GM23338 (cell line): Measurements from ENCODE around the gene DRICH1. TPM values are rescaled to one million over a fixed set of nuclear protein-coding genes. Genes with fewer than 3 reads are reported as not detected.

Source experiments
- ATAC-seq: fragments of 200-7000 bp; cut with Tn5 transposase; 3 replicates; pipeline ENCODE4 v1.9.1; 2020
- DNase-seq: peaks from one replicate; pipeline ENCODE4 v3.0.0-alpha.2; 2015; ENCODE audit warnings: low spot score
- H2AFZ ChIP-seq: fragments of 200-600 bp; sonication (generic); 2 replicates; pipeline ENCODE4 v1.8.0; 2016; ENCODE audit warnings: antibody characterized with exemption, mild to moderate bottlenecking, moderate library complexity
- H3F3A ChIP-seq: fragments of 200-600 bp; sonication (generic); replicated peaks from 2 replicates; pipeline ENCODE4 v1.8.0; 2017; ENCODE audit warnings: antibody characterized with exemption, mixed run types, low read depth
- H3K27ac ChIP-seq: fragments of 200-600 bp; sonication (generic); 2 replicates; pipeline ENCODE4 v1.6.1; 2016; ENCODE audit warnings: low read depth
- H3K27me3 ChIP-seq: fragments of 200-600 bp; sonication (generic); 2 replicates; pipeline ENCODE4 v1.8.0; 2016; ENCODE audit warnings: mild to moderate bottlenecking, mixed run types, moderate library complexity; ENCODE audit not compliant: insufficient read depth
- H3K36me3 ChIP-seq: fragments of 200-600 bp; sonication (generic); 2 replicates; pipeline ENCODE4 v1.8.0; 2016; ENCODE audit warnings: mild to moderate bottlenecking; ENCODE audit not compliant: insufficient read depth
- H3K4me1 ChIP-seq: fragments of 200-600 bp; sonication (generic); 2 replicates; pipeline ENCODE4 v1.8.0; 2016; ENCODE audit warnings: mild to moderate bottlenecking, moderate library complexity; ENCODE audit not compliant: insufficient read depth
- H3K4me2 ChIP-seq: fragments of 200-600 bp; sonication (generic); 2 replicates; pipeline ENCODE4 v1.7.1; 2017; ENCODE audit warnings: mixed run types
- H3K4me3 ChIP-seq: fragments of 200-600 bp; sonication (generic); 2 replicates; pipeline ENCODE4 v1.6.1; 2016; ENCODE audit warnings: mixed run types
- H3K79me2 ChIP-seq: fragments of 200-600 bp; sonication (generic); replicated peaks from 2 replicates; pipeline ENCODE4 v1.8.0; 2017; ENCODE audit warnings: mild to moderate bottlenecking; ENCODE audit not compliant: insufficient read depth
- H3K9me2 ChIP-seq: fragments of 200-600 bp; sonication (generic); 2 replicates; pipeline ENCODE4 v1.8.0; 2017; ENCODE audit not compliant: insufficient read depth
- H4K20me1 ChIP-seq: fragments of 200-600 bp; sonication (generic); replicated peaks from 2 replicates; pipeline ENCODE4 v1.8.0; 2017; ENCODE audit warnings: mild to moderate bottlenecking; ENCODE audit not compliant: insufficient read depth
- H3K27ac Mint-ChIP-seq: 2 replicates; pipeline ENCODE4 v1.8.0; 2020; ENCODE audit warnings: inconsistent platforms, mild to moderate bottlenecking, moderate library complexity, mixed read lengths
- H3K27me3 Mint-ChIP-seq: 3 replicates; pipeline ENCODE4 v1.8.0; 2022; ENCODE audit warnings: low read depth, mild to moderate bottlenecking, moderate library complexity, mixed read lengths, inconsistent platforms; ENCODE audit not compliant: insufficient read depth, poor library complexity
- H3K36me3 Mint-ChIP-seq: 3 replicates; pipeline ENCODE4 v1.8.0; 2021; ENCODE audit warnings: low read depth, mild to moderate bottlenecking, inconsistent platforms, moderate library complexity, mixed read lengths
- H3K4me1 Mint-ChIP-seq: 3 replicates; pipeline ENCODE4 v1.8.0; 2020; ENCODE audit warnings: mild to moderate bottlenecking, inconsistent platforms, mixed read lengths
- H3K4me3 Mint-ChIP-seq: 3 replicates; pipeline ENCODE4 v1.8.0; 2021; ENCODE audit warnings: moderate library complexity, mild to moderate bottlenecking, inconsistent platforms, mixed read lengths
- H3K9me3 Mint-ChIP-seq: 3 replicates; pipeline ENCODE4 v1.8.0; 2020; ENCODE audit warnings: moderate library complexity, mild to moderate bottlenecking, inconsistent platforms, mixed read lengths
- CREB1 ChIP-seq: fragments of 250-450 bp; sonication (Bioruptor Pico); IDR thresholded peaks from 2 replicates; pipeline ENCODE4 v1.5.0; 2020; ENCODE audit warnings: low read depth, mild to moderate bottlenecking, moderate library complexity
- ETS1 ChIP-seq: IDR thresholded peaks from 2 replicates; pipeline ENCODE4 v1.6.1; 2016; ENCODE audit warnings: antibody characterized with exemption
- EZH2phosphoT487 ChIP-seq: fragments of 200-600 bp; sonication (generic); IDR thresholded peaks from one replicate; pipeline ENCODE4 v1.8.1; 2018; ENCODE audit warnings: antibody characterized with exemption; ENCODE audit not compliant: unreplicated experiment
- JUNB ChIP-seq: IDR thresholded peaks from one replicate; pipeline ENCODE4 v1.6.1; 2016; ENCODE audit warnings: antibody characterized with exemption; ENCODE audit not compliant: unreplicated experiment
- NANOG ChIP-seq: IDR thresholded peaks from 2 replicates; pipeline ENCODE4 v1.6.1; 2016; ENCODE audit warnings: antibody characterized with exemption, borderline replicate concordance
- STAT1 ChIP-seq: IDR thresholded peaks from one replicate; pipeline ENCODE4 v1.6.1; 2016; ENCODE audit warnings: antibody characterized with exemption; ENCODE audit not compliant: unreplicated experiment
- ZNF114 ChIP-seq: fragments of 250-450 bp; sonication (Bioruptor Pico); IDR thresholded peaks from 2 replicates; pipeline ENCODE4 v1.5.0; 2020; ENCODE audit warnings: mild to moderate bottlenecking, moderate library complexity
- ZNF331 ChIP-seq: fragments of 250-450 bp; sonication (Bioruptor Pico); IDR thresholded peaks from 2 replicates; pipeline ENCODE4 v1.5.0; 2020; ENCODE audit warnings: low read depth, mild to moderate bottlenecking, moderate library complexity
- ZNF462 ChIP-seq: fragments of 250-450 bp; sonication (Bioruptor Pico); IDR thresholded peaks from 2 replicates; pipeline ENCODE4 v1.5.0; 2020; ENCODE audit warnings: mild to moderate bottlenecking, moderate library complexity
- polyA plus RNA-seq: library from polyadenylated mRNA; unstranded; fragments of >200 nt; fragmentation: Nextera tagmentation; extraction: Ambion mirVana; gene quantifications from 2 replicates; pipeline ENCODE4 v1.2.1, GENCODE V29; 2016
- total RNA-seq: library from RNA; depleted of rRNA; stranded (reverse); fragments of >200 nt; shearing (Covaris generic); gene quantifications from 2 replicates; pipeline ENCODE4 v1.2.3, GENCODE V29; 2014

Gene DRICH1
- total and polyA plus RNA-seq, 2 experiments from 2014 or later = not detected

GRCh38 chr22:23613193-23613972, 18.7 kb downstream of the DRICH1 start:
- H3K79me2 ChIP-seq = no peaks in the 10 kb centered on the region
- H3F3A ChIP-seq = no peaks in the 10 kb centered on the region
- H3K9me3 Mint-ChIP-seq = no peaks in the 10 kb centered on the region
- H3K27ac Mint-ChIP-seq = no peak overlapping the region
- no peaks in the 10 kb centered on the region for H3K27me3 ChIP-seq
- H3K4me1 ChIP-seq = no peaks in the 10 kb centered on the region
- H3K27ac ChIP-seq = no peak overlapping the region
- ATAC-seq (no peak), DNase-seq (no peak)
- H3K4me1 Mint-ChIP-seq = no peaks in the 10 kb centered on the region; the same call in 2 of the 3 replicates
- no peaks in the 10 kb centered on the region for H3K36me3 ChIP-seq
- H3K27me3 Mint-ChIP-seq = peaks cover 6% of the 10 kb centered on the region
- no peak for TF ChIP-seq ZNF331
- H4K20me1 ChIP-seq = 0 out of 2 replicates have a peak, but pooled peaks cover 2% of the 10 kb centered on the region
- H3K9me2 ChIP-seq = no peaks in the 10 kb centered on the region
- no peak overlapping the region for H3K4me3 ChIP-seq
- H2AFZ ChIP-seq = no peak overlapping the region
- H3K36me3 Mint-ChIP-seq = no peaks in the 10 kb centered on the region
- H3K4me2 ChIP-seq = no peak overlapping the region
- no peak overlapping the region for H3K4me3 Mint-ChIP-seq

GRCh38 chr22:23609983-23610781, 21.9 kb downstream of the DRICH1 start:
- Histone ChIP-seq H3K27ac (no peak overlapping the region), H3K27me3 (no peaks in the 10 kb centered on the region), H4K20me1 (no peaks in the 10 kb centered on the region), H3K4me2 (no peak overlapping the region), H2AFZ (no peak overlapping the region), H3K4me3 (no peak overlapping the region), H3K9me2 (no peaks in the 10 kb centered on the region), H3K4me1 (no peaks in the 10 kb centered on the region), H3K36me3 (no peaks in the 10 kb centered on the region), H3K79me2 (no peaks in the 10 kb centered on the region), H3F3A (no peaks in the 10 kb centered on the region)
- no peaks in the 10 kb centered on the region for H3K9me3 Mint-ChIP-seq
- no peaks in the 10 kb centered on the region; the same call in 2 of the 3 replicates for H3K4me1 Mint-ChIP-seq
- no peak overlapping the region for H3K4me3 Mint-ChIP-seq
- no peak for ATAC-seq
- H3K36me3 Mint-ChIP-seq = no peaks in the 10 kb centered on the region
- peaks cover 9% of the 10 kb centered on the region for H3K27me3 Mint-ChIP-seq
- H3K27ac Mint-ChIP-seq = no peak overlapping the region
- no peak for DNase-seq
- TF ChIP-seq JUNB (no peak), ZNF114 (CRISPR knock-in tag) (no peak), EZH2phosphoT487 (no peak), CREB1 (CRISPR knock-in tag) (no peak), ZNF331 (no peak), STAT1 (no peak), NANOG (no peak), ZNF462 (CRISPR knock-in tag) (no peak), ETS1 (no peak)
